ENCODE measurements around the gene KLHL25.
A peak's percentile ranks its signal among the peaks of the same experiment; 100 is the strongest.

The KLHL25 gene

GRCh38 chr15:85826756-85827515 lies 32.2 kb upstream of the KLHL25 start:
- TF ChIP-seq CTCF (IDR thresholded peaks at IDR 0.05; ENCODE audit: low read depth, low read length), result no peak
- DNase-seq (ENCODE audit: low read depth in 2 of 2), result peak; percentile 13 to 17
- no peak overlapping the region for H3K4me3 ChIP-seq (replicated peaks in 1 of 2; ENCODE audit: low read depth in 2 of 2, low read length in 2 of 2)

- no peak for DNase-seq (ENCODE audit: low read depth in 2 of 2)
- no peak overlapping the region for H3K4me3 ChIP-seq (replicated peaks in 1 of 2; ENCODE audit: low read depth in 2 of 2, low read length in 2 of 2)
- no peak for TF ChIP-seq CTCF (IDR thresholded peaks at IDR 0.05; ENCODE audit: low read depth, low read length)
Observed at GRCh38 chr15:85825719-85826118, 31.0 kb upstream of the KLHL25 start.

GRCh38 chr15:85825118-85825517 lies 30.4 kb upstream of the KLHL25 start:
- H3K4me3 ChIP-seq (replicated peaks in 1 of 2; ENCODE audit: low read depth in 2 of 2, low read length in 2 of 2), result no peak overlapping the region
- no peak for TF ChIP-seq CTCF (IDR thresholded peaks at IDR 0.05; ENCODE audit: low read depth, low read length)
- no peak for DNase-seq (ENCODE audit: low read depth in 2 of 2)

GRCh38 chr15:85821545-85821944 lies 26.8 kb upstream of the KLHL25 start:
- TF ChIP-seq CTCF (IDR thresholded peaks at IDR 0.05; ENCODE audit: low read depth, low read length), result no peak
- DNase-seq (ENCODE audit: low read depth in 2 of 2), result no peak
- H3K4me3 ChIP-seq (replicated peaks in 1 of 2; ENCODE audit: low read depth in 2 of 2, low read length in 2 of 2), result no peak overlapping the region

GRCh38 chr15:85819938-85820337 lies 25.2 kb upstream of the KLHL25 start:
- H3K4me3 ChIP-seq (replicated peaks in 1 of 2; ENCODE audit: low read depth in 2 of 2, low read length in 2 of 2), result no peak overlapping the region
- no peak for DNase-seq (ENCODE audit: low read depth in 2 of 2)
- TF ChIP-seq CTCF (IDR thresholded peaks at IDR 0.05; ENCODE audit: low read depth, low read length), result no peak

- no peak for DNase-seq (ENCODE audit: low read depth in 2 of 2)
- H3K4me3 ChIP-seq (replicated peaks in 1 of 2; ENCODE audit: low read depth in 2 of 2, low read length in 2 of 2), result no peak overlapping the region
- no peak for TF ChIP-seq CTCF (IDR thresholded peaks at IDR 0.05; ENCODE audit: low read depth, low read length)
Observed at GRCh38 chr15:85813234-85813633, 18.5 kb upstream of the KLHL25 start.

- H3K4me3 ChIP-seq (replicated peaks in 1 of 2; ENCODE audit: low read depth in 2 of 2, low read length in 2 of 2), result no peak overlapping the region
- no peak for TF ChIP-seq CTCF (IDR thresholded peaks at IDR 0.05; ENCODE audit: low read depth, low read length)
- peak in 1 of 2 donors; percentile 21 for DNase-seq (ENCODE audit: low read depth in 2 of 2)
Observed at GRCh38 chr15:85810075-85810474, 15.3 kb upstream of the KLHL25 start.
